ENCODE results near the gene XIAP. TPM values are rescaled to one million over a fixed set of nuclear protein-coding genes. Genes with fewer than 3 reads are reported as not detected.

Gene XIAP
- total and polyA plus RNA-seq, 9 of the 15 experiments (the other 6 are each of a cell fraction or from before 2014, with no cell fraction given) = 5.7 to 40.5 (median 19.8) TPM

GRCh38 chrX:123835661-123836371 lies 24.0 kb upstream of the XIAP start (continued):
- TF ChIP-seq, protein P1, sequence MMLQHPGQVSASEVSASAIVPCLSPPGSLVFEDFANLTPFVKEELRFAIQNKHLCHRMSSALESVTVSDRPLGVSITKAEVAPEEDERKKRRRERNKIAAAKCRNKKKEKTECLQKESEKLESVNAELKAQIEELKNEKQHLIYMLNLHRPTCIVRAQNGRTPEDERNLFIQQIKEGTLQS (IDR thresholded peaks at IDR 0.05) = peak; percentile 75
- TF ChIP-seq, protein P1 (CRISPR knock-in tag; conservative IDR thresholded peaks at IDR 0.05) = no peak
- TF ChIP-seq MITF (IDR thresholded peaks at IDR 0.05) (no peak), FOXK2 (conservative IDR thresholded peaks at IDR 0.05 in 1 of 2, IDR thresholded peaks at IDR 0.05 in 1 of 2; ENCODE audit: low read depth in 2 of 2) (no peak), KDM1A (IDR thresholded peaks at IDR 0.05) (no peak), NR1H2 (CRISPR knock-in tag; IDR thresholded peaks at IDR 0.05) (no peak), GATA2 (CRISPR knock-in tag; IDR thresholded peaks at IDR 0.05) (no peak), POLR2AphosphoS2 (IDR thresholded peaks at IDR 0.05; ENCODE audit: low read length) (no peak), CBFA2T3 (IDR thresholded peaks at IDR 0.05) (no peak), PATZ1 (CRISPR knock-in tag; IDR thresholded peaks at IDR 0.05; ENCODE audit: borderline replicate concordance) (no peak), ZNF589 (CRISPR knock-in tag; IDR thresholded peaks at IDR 0.05; ENCODE audit: low read depth) (no peak), CEBPG (CRISPR knock-in tag; IDR thresholded peaks at IDR 0.05) (no peak), CEBPG (tag; conservative IDR thresholded peaks at IDR 0.05 in 1 of 2, IDR thresholded peaks at IDR 0.05 in 1 of 2) (0 out of 4 replicates have a peak, but pooled peaks of 1 of the 2 experiments have one; percentile 13), ZNF764 (CRISPR knock-in tag; IDR thresholded peaks at IDR 0.05; ENCODE audit: low read depth) (no peak), NFRKB (IDR thresholded peaks at IDR 0.05; ENCODE audit: low read depth) (no peak), DNMT1 (IDR thresholded peaks at IDR 0.05) (no peak), LEF1 (IDR thresholded peaks at IDR 0.05) (no peak), RERE (CRISPR knock-in tag; IDR thresholded peaks at IDR 0.05; ENCODE audit: borderline replicate concordance) (no peak), HDAC3 (IDR thresholded peaks at IDR 0.05; ENCODE audit: borderline replicate concordance, partially characterized antibody) (no peak)
